Body of pancreas (tissue), 4 donors: ENCODE results near the gene TBCK.

Source experiments
- POLR2A ChIP-seq, 3 donors: fragments of 450-650 bp; IDR thresholded peaks; one replicate each; pipeline ENCODE4 v1.6.1; 2016; ENCODE audit warnings: antibody characterized with exemption in 3 of 3, mild to moderate bottlenecking in 2 of 3
- TF ChIP-seq, protein P1 (sequence below), 7 experiments: fragments of 450-650 bp in 4 of 7; fragments of 200-600 bp in 3 of 7; sonication (generic) in 3 of 7; IDR thresholded peaks; one replicate each; pipeline ENCODE4 v1.5.1; 2016 to 2019; ENCODE audit warnings: antibody characterized with exemption in 7 of 7

DNA sequence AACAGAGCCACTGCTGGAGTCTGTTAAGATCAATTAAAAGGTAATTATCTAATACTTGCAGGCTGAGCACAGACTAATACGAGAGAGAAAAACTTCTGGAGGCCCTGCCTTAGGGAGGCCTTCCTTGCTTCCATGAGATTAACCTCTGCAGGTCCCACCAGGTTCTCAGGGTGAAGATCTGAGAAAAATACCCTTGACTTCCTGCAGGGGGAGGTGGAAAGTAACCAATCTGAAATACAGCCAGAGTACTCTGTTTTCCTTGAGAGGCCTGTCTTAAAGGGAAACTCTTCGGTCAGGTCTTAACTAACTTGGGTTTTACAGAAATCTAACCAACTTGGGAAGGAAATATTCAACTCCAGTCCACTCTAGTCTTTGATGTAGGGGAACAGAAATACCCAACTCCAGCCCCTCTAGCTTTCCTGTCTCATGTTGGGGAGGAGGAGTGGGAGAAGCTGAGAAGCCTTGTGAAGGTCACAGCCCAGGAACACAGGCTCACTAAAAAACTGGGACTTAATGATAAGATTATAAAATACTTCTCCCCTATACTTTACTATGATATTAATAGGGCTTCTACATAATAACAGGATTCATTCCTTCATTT is 77.1 kb downstream of the TBCK start:
- TF ChIP-seq, protein P1, sequence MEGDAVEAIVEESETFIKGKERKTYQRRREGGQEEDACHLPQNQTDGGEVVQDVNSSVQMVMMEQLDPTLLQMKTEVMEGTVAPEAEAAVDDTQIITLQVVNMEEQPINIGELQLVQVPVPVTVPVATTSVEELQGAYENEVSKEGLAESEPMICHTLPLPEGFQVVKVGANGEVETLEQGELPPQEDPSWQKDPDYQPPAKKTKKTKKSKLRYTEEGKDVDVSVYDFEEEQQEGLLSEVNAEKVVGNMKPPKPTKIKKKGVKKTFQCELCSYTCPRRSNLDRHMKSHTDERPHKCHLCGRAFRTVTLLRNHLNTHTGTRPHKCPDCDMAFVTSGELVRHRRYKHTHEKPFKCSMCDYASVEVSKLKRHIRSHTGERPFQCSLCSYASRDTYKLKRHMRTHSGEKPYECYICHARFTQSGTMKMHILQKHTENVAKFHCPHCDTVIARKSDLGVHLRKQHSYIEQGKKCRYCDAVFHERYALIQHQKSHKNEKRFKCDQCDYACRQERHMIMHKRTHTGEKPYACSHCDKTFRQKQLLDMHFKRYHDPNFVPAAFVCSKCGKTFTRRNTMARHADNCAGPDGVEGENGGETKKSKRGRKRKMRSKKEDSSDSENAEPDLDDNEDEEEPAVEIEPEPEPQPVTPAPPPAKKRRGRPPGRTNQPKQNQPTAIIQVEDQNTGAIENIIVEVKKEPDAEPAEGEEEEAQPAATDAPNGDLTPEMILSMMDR (IDR thresholded peaks at IDR 0.05), result peak; percentile 32 to 60 (median 38)
- TF ChIP-seq POLR2A (IDR thresholded peaks at IDR 0.05), result no peak
